OCI-LY1 (cell line): Measurements from ENCODE around the gene AGBL1.

Source experiments
- H2AFZ ChIP-seq: fragments of 200-600 bp; sonication (generic), shearing (Covaris generic); 2 replicates; pipeline ENCODE4 v1.6.0; 2014; ENCODE audit warnings: antibody characterized with exemption, mild to moderate bottlenecking, low read length
- H3F3A ChIP-seq: fragments of 200-600 bp; sonication (generic), shearing (Covaris generic); 2 replicates; pipeline ENCODE4 v1.6.0; 2014; ENCODE audit warnings: mild to moderate bottlenecking, antibody characterized with exemption, low read length, moderate library complexity; ENCODE audit not compliant: insufficient read depth
- H3K27ac ChIP-seq: fragments of 200-600 bp; sonication (generic); 2 replicates; pipeline ENCODE4 v1.5.1; 2014; ENCODE audit warnings: low read length, mixed run types, mild to moderate bottlenecking, low read depth; ENCODE audit not compliant: poor library complexity, severe bottlenecking
- H3K27me3 ChIP-seq: fragments of 200-600 bp; sonication (generic); 2 replicates; pipeline ENCODE4 v1.6.0; 2014; ENCODE audit warnings: antibody characterized with exemption, mild to moderate bottlenecking, low read length, moderate library complexity; ENCODE audit not compliant: insufficient read depth
- H3K36me3 ChIP-seq: fragments of 200-600 bp; sonication (generic); 2 replicates; pipeline ENCODE4 v1.6.1; 2014; ENCODE audit warnings: mild to moderate bottlenecking, antibody characterized with exemption, low read length, moderate library complexity, mixed read lengths; ENCODE audit not compliant: insufficient read depth
- H3K4me1 ChIP-seq: fragments of 200-600 bp; sonication (generic); 2 replicates; pipeline ENCODE4 v1.5.1; 2014; ENCODE audit warnings: mild to moderate bottlenecking, low read length, moderate library complexity; ENCODE audit not compliant: insufficient read depth, severe bottlenecking
- H3K4me2 ChIP-seq: fragments of 200-600 bp; sonication (generic), shearing (Covaris generic); 2 replicates; pipeline ENCODE4 v1.6.1; 2014; ENCODE audit warnings: low read length
- H3K4me3 ChIP-seq: fragments of 200-600 bp; sonication (generic); 2 replicates; pipeline ENCODE4 v1.5.1; 2014; ENCODE audit warnings: low read length, low read depth, mild to moderate bottlenecking, mixed read lengths; ENCODE audit not compliant: poor library complexity, severe bottlenecking
- H3K79me2 ChIP-seq: fragments of 200-600 bp; shearing (Covaris generic); 2 replicates; pipeline ENCODE4 v1.6.1; 2016; ENCODE audit warnings: mixed run types, low read length, mixed read lengths; ENCODE audit not compliant: insufficient read depth
- H3K9ac ChIP-seq: fragments of 200-600 bp; sonication (generic), shearing (Covaris generic); 2 replicates; pipeline ENCODE4 v1.6.1; 2014; ENCODE audit warnings: mild to moderate bottlenecking, low read length, mixed read lengths
- H3K9me2 ChIP-seq: fragments of 200-600 bp; sonication (generic), shearing (Covaris generic); 2 replicates; pipeline ENCODE4 v1.6.1; 2014; ENCODE audit warnings: low read depth, mild to moderate bottlenecking, low read length, mixed read lengths
- H3K9me3 ChIP-seq: fragments of 200-600 bp; shearing (Covaris generic); 2 replicates; pipeline ENCODE4 v1.6.1; 2014; ENCODE audit warnings: low read length, mixed read lengths
- H4K20me1 ChIP-seq: fragments of 200-600 bp; sonication (generic), shearing (Covaris generic); 2 replicates; pipeline ENCODE4 v1.6.0; 2016; ENCODE audit warnings: mild to moderate bottlenecking, low read length; ENCODE audit not compliant: insufficient read depth
- CTCF ChIP-seq: fragments of 200-600 bp; sonication (generic), shearing (Covaris generic); IDR thresholded peaks from 2 replicates; pipeline ENCODE4 v1.5.1; 2017; ENCODE audit warnings: mild to moderate bottlenecking, antibody characterized with exemption, low read length, moderate library complexity, mixed read lengths
- EZH2 ChIP-seq: fragments of 200-600 bp; sonication (generic), shearing (Covaris generic); IDR thresholded peaks from 2 replicates; pipeline ENCODE4 v1.8.0; 2017; ENCODE audit warnings: borderline replicate concordance, mixed run types, mild to moderate bottlenecking, antibody characterized with exemption, low read length, moderate library complexity, mixed read lengths

Gene AGBL1

GRCh38 chr15:86915811-86916331, 836.2 kb downstream of the AGBL1 start:
- H3K79me2 ChIP-seq, result no peaks in the 10 kb centered on the region
- no peak overlapping the region for H2AFZ ChIP-seq
- no peaks in the 10 kb centered on the region for H3F3A ChIP-seq
- H3K9me2 ChIP-seq, result no peaks in the 10 kb centered on the region
- no peaks in the 10 kb centered on the region for H3K9me3 ChIP-seq
- TF ChIP-seq CTCF (peak; percentile 46; the same call in 1 of the 2 replicates), EZH2 (no peak)
- no peaks in the 10 kb centered on the region for H4K20me1 ChIP-seq
- H3K9ac ChIP-seq, result no peak overlapping the region
- H3K4me2 ChIP-seq, result no peak overlapping the region
- no peaks in the 10 kb centered on the region for H3K27me3 ChIP-seq
- no peak overlapping the region for H3K27ac ChIP-seq
- no peaks in the 10 kb centered on the region for H3K36me3 ChIP-seq
- H3K4me3 ChIP-seq, result no peak overlapping the region
- no peaks in the 10 kb centered on the region for H3K4me1 ChIP-seq

GRCh38 chr15:86916671-86917360, 837.1 kb downstream of the AGBL1 start:
- no peak for TF ChIP-seq EZH2
- TF ChIP-seq CTCF, result no peak
- H3F3A ChIP-seq, result no peaks in the 10 kb centered on the region
- H3K4me3 ChIP-seq, result no peak overlapping the region
- no peaks in the 10 kb centered on the region for H3K79me2 ChIP-seq
- H3K9me3 ChIP-seq, result no peaks in the 10 kb centered on the region
- H3K4me1 ChIP-seq, result no peaks in the 10 kb centered on the region
- H3K27me3 ChIP-seq, result no peaks in the 10 kb centered on the region
- H4K20me1 ChIP-seq, result no peaks in the 10 kb centered on the region
- no peak overlapping the region for H3K27ac ChIP-seq
- H2AFZ ChIP-seq, result no peak overlapping the region
- no peaks in the 10 kb centered on the region for H3K36me3 ChIP-seq
- no peaks in the 10 kb centered on the region for H3K9me2 ChIP-seq
- H3K9ac ChIP-seq, result no peak overlapping the region
- no peak overlapping the region for H3K4me2 ChIP-seq

DNA sequence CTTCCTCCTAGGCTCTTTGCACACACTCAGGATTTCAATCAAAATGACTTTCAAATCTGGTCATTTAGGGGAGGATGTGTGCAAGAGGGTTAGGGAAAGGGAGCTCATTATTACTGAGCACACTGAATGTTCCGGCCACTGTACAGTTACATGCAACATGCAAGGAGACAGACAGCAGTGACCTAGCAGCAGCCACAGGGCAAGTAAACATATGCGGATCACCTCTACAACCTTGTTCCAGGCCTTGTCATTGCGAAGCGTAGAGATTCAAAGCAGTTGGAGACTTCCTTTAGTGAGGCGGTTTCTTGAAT, 837.6 kb downstream of the AGBL1 start:
- no peak for TF ChIP-seq CTCF
- TF ChIP-seq EZH2, result no peak
- no peak overlapping the region for H3K4me3 ChIP-seq
- H3K9me3 ChIP-seq, result no peaks in the 10 kb centered on the region
- H3K4me1 ChIP-seq, result no peaks in the 10 kb centered on the region
- no peaks in the 10 kb centered on the region for H3K9me2 ChIP-seq
- H2AFZ ChIP-seq, result no peak overlapping the region
- no peaks in the 10 kb centered on the region for H3K27me3 ChIP-seq
- H3F3A ChIP-seq, result no peaks in the 10 kb centered on the region
- no peaks in the 10 kb centered on the region for H3K79me2 ChIP-seq
- H3K4me2 ChIP-seq, result no peak overlapping the region
- no peak overlapping the region for H3K27ac ChIP-seq
- no peaks in the 10 kb centered on the region for H3K36me3 ChIP-seq
- no peak overlapping the region for H3K9ac ChIP-seq
- H4K20me1 ChIP-seq, result no peaks in the 10 kb centered on the region
